ENCODE data around the gene CLCN6.

The CLCN6 gene

DNA sequence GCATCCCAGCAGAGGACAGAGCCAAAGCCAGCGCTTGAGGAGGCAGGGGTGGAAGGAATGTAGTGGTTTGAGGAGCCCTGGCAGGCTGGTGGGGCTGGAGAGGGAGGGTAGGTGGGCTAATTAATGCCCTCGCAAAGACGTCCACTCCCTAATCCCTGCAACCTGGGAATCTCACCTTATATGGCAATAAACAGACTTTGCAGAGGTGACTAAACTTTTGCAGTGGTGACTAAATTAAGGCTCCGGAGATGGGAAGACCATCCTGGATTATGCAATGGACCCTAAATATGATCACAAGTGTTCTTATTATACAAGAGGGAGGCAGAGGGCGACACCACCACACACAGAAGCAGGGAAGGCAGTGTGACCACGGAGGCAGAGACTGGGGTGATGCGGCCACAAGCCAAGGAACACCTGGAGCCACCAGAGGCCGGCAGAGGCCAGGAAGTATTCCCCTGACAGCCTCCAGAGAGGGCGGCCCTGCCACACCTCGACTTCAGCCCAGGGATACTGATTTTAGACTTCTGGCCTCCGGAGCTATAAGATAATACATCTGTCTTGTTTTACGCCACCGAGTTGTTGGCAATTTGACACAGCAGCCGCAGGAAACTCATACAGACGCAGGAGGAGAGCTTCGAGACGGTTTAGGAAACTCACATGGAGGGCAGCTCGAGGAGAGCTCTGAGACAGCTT is 75.9 kb downstream of the CLCN6 start:
- intact Hi-C loops (cut with DNase I; ENCODE audit: low total_unique reads) = no loop called here
- H3K27ac ChIP-seq = no peak overlapping the region

DNA sequence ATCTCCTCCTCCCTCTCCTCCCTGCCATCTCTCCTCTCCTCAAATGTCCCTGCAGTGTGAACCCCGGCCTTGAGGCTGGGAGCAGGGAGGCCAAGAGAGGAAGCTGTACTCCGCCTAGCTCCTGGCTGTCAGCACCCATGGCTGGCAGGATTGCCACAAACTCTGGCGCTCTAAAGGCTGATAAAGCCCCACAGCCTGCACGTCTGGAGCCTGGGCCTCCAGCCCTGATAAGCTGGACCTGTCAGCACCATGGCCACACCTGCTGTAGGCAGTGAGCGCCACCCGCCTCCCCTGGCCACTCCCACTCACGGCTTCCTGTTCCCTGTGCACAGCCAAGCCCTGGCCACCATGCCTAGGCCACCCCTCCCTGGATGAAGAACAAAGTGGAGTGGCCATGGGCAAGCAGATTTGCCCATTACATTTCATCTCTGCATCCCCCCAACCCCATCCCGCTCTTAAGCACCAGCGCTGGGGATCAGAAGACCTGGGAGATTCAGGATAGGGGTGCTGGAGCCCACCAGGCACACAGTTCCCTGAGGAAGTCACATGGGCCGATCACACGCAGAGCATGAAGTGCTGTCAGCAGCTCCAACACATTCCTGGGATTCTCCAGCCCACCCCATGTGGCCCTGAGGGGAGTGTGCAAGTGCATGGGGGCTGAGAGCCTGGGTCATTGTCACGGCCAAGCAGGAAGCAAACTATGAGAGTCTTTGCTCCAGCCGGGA is 77.0 kb downstream of the CLCN6 start:
- no peaks in the 10 kb centered on the region for H3K36me3 ChIP-seq
- intact Hi-C loops (cut with DNase I; ENCODE audit: low total_unique reads) = no loop called here
- TF ChIP-seq, protein P1, sequence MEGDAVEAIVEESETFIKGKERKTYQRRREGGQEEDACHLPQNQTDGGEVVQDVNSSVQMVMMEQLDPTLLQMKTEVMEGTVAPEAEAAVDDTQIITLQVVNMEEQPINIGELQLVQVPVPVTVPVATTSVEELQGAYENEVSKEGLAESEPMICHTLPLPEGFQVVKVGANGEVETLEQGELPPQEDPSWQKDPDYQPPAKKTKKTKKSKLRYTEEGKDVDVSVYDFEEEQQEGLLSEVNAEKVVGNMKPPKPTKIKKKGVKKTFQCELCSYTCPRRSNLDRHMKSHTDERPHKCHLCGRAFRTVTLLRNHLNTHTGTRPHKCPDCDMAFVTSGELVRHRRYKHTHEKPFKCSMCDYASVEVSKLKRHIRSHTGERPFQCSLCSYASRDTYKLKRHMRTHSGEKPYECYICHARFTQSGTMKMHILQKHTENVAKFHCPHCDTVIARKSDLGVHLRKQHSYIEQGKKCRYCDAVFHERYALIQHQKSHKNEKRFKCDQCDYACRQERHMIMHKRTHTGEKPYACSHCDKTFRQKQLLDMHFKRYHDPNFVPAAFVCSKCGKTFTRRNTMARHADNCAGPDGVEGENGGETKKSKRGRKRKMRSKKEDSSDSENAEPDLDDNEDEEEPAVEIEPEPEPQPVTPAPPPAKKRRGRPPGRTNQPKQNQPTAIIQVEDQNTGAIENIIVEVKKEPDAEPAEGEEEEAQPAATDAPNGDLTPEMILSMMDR (IDR thresholded peaks at IDR 0.05) = no peak
- H3K27ac ChIP-seq = no peak overlapping the region
- peaks cover 0 to 14% (median 10%) of the 10 kb centered on the region in 4 donors for H3K4me1 ChIP-seq
- H3K4me3 ChIP-seq = no peak overlapping the region
- no peak for DNase-seq
- no peaks in the 10 kb centered on the region for H3K9me3 ChIP-seq
- peaks cover 0 to 18% of the 10 kb centered on the region in 2 donors for H3K27me3 ChIP-seq

More for the DNA sequence above, 75.9 kb downstream of the CLCN6 start:
- Histone ChIP-seq H3K27me3 (peaks cover 0 to 19% of the 10 kb centered on the region in 2 donors), H3K4me3 (no peak overlapping the region), H3K36me3 (no peaks in the 10 kb centered on the region), H3K9me3 (no peaks in the 10 kb centered on the region), H3K4me1 (peaks cover 0 to 14% (median 10%) of the 10 kb centered on the region in 4 donors)
- TF ChIP-seq, protein P1 (IDR thresholded peaks at IDR 0.05) = no peak
- no peak for DNase-seq

DNA sequence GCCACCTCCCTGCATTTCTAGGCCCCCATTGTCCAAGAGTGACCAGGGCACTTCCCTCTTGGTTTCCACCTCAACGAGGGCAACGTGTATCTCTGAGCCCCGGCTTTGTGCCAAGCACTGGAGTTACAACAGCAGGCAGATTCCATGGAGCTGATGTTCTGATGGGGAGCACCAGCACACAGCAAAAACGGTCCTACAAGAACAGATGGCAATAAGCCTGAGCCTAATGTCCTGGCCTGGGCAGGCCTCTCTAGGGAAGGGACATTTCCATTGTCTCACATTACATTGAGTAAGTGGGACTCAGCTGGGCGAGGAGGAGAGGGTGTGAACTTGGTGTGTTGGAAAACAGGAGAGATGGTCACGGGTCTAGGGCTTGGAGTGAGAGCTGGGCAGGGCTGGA is 79.9 kb downstream of the CLCN6 start:
- no peak overlapping the region for H3K4me3 ChIP-seq
- TF ChIP-seq, protein P1 (IDR thresholded peaks at IDR 0.05) = no peak
- intact Hi-C loops (cut with DNase I; ENCODE audit: low total_unique reads) = no loop called here
- H3K27me3 ChIP-seq = peaks cover 0 to 9% of the 10 kb centered on the region in 2 donors
- H3K9me3 ChIP-seq = no peaks in the 10 kb centered on the region
- DNase-seq = no peak
- peaks cover 0 to 4% (median 2%) of the 10 kb centered on the region in 4 donors for H3K4me1 ChIP-seq
- H3K36me3 ChIP-seq = no peaks in the 10 kb centered on the region
- no peak overlapping the region for H3K27ac ChIP-seq

DNA sequence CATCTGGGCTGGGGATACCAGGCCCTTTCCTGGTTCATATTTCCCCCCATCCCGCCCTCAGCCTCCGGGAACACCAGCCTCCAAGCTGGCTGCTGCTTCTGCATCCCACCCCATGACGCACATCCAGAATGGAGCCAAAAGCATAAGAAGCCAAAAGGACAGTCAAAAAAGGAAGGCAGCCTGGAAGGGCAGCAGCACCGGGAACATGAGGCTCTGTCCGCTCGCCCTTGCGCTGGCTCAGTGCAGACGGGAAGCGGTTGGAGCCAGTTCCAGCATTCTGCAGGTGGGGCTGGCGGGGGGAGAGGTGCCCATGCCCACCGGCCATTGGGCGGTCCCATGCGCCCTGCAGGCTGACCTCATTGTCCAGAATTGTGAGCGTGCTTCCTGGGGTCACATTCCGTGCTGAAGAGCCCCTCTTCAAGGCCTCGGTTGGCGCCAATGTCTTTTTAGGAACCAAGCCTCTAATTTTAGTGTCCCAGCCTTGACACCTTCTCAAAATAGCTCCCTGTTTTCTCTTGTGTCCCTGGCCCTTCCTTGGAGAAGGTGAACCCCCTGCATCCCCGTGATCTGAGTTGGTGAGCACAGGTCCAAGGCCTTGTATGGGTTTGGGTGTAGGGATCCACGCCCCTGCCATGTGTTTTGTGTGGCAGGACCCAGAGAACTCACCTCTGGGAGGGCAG is 81.1 kb downstream of the CLCN6 start:
- intact Hi-C loops (cut with DNase I; ENCODE audit: low total_unique reads) = no loop called here
- H3K9me3 ChIP-seq = no peaks in the 10 kb centered on the region
- TF ChIP-seq, protein P1 (IDR thresholded peaks at IDR 0.05) = no peak
- no peaks in the 10 kb centered on the region for H3K4me1 ChIP-seq
- no peaks in the 10 kb centered on the region for H3K36me3 ChIP-seq
- H3K4me3 ChIP-seq = no peak overlapping the region
- no peak overlapping the region for H3K27ac ChIP-seq
- H3K27me3 ChIP-seq = peaks cover 0 to 7% of the 10 kb centered on the region in 2 donors
- no peak for DNase-seq

DNA sequence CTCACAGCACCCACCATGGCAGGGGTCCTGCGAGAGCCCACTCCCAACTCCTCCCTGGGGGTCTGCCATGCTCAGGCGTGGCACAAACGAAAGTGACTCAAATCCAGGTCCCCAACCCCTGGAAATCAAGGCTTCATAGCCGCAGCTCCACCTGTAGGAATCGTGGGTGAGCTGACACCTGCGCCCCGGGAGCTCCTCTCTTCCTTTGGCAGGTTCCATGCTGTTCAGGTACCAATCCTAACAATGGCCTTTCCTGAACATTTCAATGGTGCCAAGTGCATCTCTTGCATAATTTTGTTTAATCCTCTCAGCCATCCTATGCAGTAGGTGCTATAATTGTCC is 81.6 kb downstream of the CLCN6 start:
- intact Hi-C loops (cut with DNase I; ENCODE audit: low total_unique reads) = no loop called here
- no peak overlapping the region for H3K4me3 ChIP-seq
- peaks cover 0 to 7% of the 10 kb centered on the region in 2 donors for H3K27me3 ChIP-seq
- DNase-seq = no peak
- H3K4me1 ChIP-seq = no peaks in the 10 kb centered on the region
- no peaks in the 10 kb centered on the region for H3K9me3 ChIP-seq
- TF ChIP-seq, protein P1 (IDR thresholded peaks at IDR 0.05) = no peak
- H3K27ac ChIP-seq = no peak overlapping the region
- no peaks in the 10 kb centered on the region for H3K36me3 ChIP-seq
